GM06990 (cell line): ENCODE results near the gene PLEKHH3.

Source experiments
- DNase-seq: peaks from one replicate; pipeline ENCODE4 v3.0.0-alpha.2; 2011; ENCODE audit not compliant: insufficient read length; ENCODE audit errors: extremely low read depth
- H3K27me3 ChIP-seq: replicated peaks from 2 replicates; pipeline ENCODE4 v1.6.0; 2011; ENCODE audit warnings: low read length; ENCODE audit not compliant: control insufficient read depth, insufficient read depth
- H3K36me3 ChIP-seq: 2 replicates; pipeline ENCODE4 v1.5.1; 2011; ENCODE audit warnings: low read length; ENCODE audit not compliant: control insufficient read depth, insufficient read depth
- H3K4me3 ChIP-seq: replicated peaks from 2 replicates; pipeline ENCODE4 v1.5.1; 2011; ENCODE audit warnings: low read depth, mild to moderate bottlenecking, control low read depth, low read length
- CTCF ChIP-seq: IDR thresholded peaks from 2 replicates; pipeline ENCODE4 v1.5.1; 2011; ENCODE audit warnings: low read length, control low read depth, mild to moderate bottlenecking, inconsistent platforms; ENCODE audit not compliant: insufficient read depth, poor library complexity, severe bottlenecking

PLEKHH3 gene

GRCh38 chr17:42700586-42701289, 23.9 kb upstream of the PLEKHH3 start:
- Histone ChIP-seq H3K27me3 (no peaks in the 10 kb centered on the region), H3K36me3 (peaks cover 29% of the 10 kb centered on the region), H3K4me3 (no peak overlapping the region)
- no peak for DNase-seq
- no peak for TF ChIP-seq CTCF

GRCh38 chr17:42699415-42699740, 22.6 kb upstream of the PLEKHH3 start:
- no peak for DNase-seq
- no peak for TF ChIP-seq CTCF
- Histone ChIP-seq H3K27me3 (no peaks in the 10 kb centered on the region), H3K36me3 (peaks cover 31% of the 10 kb centered on the region), H3K4me3 (no peak overlapping the region)

- no peak overlapping the region for H3K4me3 ChIP-seq
- DNase-seq = no peak
- TF ChIP-seq CTCF = no peak
- no peaks in the 10 kb centered on the region for H3K27me3 ChIP-seq
- peaks cover 31% of the 10 kb centered on the region for H3K36me3 ChIP-seq
Observed at GRCh38 chr17:42698736-42699414, 22.1 kb upstream of the PLEKHH3 start.

- Histone ChIP-seq H3K27me3 (no peaks in the 10 kb centered on the region), H3K36me3 (peaks cover 35% of the 10 kb centered on the region), H3K4me3 (no peak overlapping the region)
- TF ChIP-seq CTCF = no peak
- no peak for DNase-seq
Observed at GRCh38 chr17:42697108-42697811, 20.5 kb upstream of the PLEKHH3 start.

- H3K4me3 ChIP-seq = no peak overlapping the region
- peaks cover 32% of the 10 kb centered on the region for H3K36me3 ChIP-seq
- TF ChIP-seq CTCF = no peak
- no peak for DNase-seq
- no peaks in the 10 kb centered on the region for H3K27me3 ChIP-seq
Observed at GRCh38 chr17:42695500-42695899, 18.7 kb upstream of the PLEKHH3 start.
